HG02623 (cell line): Measurements from ENCODE around the gene WNT11.
"Not testable (repeated sequence)": the region's sequence is repeated elsewhere in the genome, so short reads cannot be mapped to it uniquely, and the experiment has no call there.

Experiments
- ATAC-seq: cut with Tn5 transposase; IDR thresholded peaks from one replicate; pipeline ENCODE4 v1.9.1; 2021; ENCODE audit warnings: moderate library complexity; ENCODE audit not compliant: unreplicated experiment

Gene WNT11

GRCh38 chr11:76203131-76203925 is 3.0 kb downstream of the WNT11 start:
- no peak for ATAC-seq

GRCh38 chr11:76201672-76202412 is 4.5 kb downstream of the WNT11 start:
- ATAC-seq: no peak

- ATAC-seq: no peak
These were observed 5.2 kb downstream of the WNT11 start for GRCh38 chr11:76201056-76201455.

GRCh38 chr11:76200006-76200940 is 6.0 kb downstream of the WNT11 start:
- ATAC-seq: no peak

GRCh38 chr11:76198691-76199090 is 7.6 kb downstream of the WNT11 start:
- ATAC-seq: not testable (repeated sequence)

GRCh38 chr11:76197941-76198640 is 8.2 kb downstream of the WNT11 start:
- ATAC-seq: no peak

- no peak for ATAC-seq
These were observed 9.0 kb downstream of the WNT11 start for GRCh38 chr11:76197332-76197731.

- ATAC-seq: no peak
These were observed 9.5 kb downstream of the WNT11 start for GRCh38 chr11:76196849-76197248.

- no peak for ATAC-seq
These were observed 11.2 kb downstream of the WNT11 start for GRCh38 chr11:76194872-76195668.

- ATAC-seq: no peak
These were observed 13.1 kb downstream of the WNT11 start for GRCh38 chr11:76193219-76193618.

- no peak for ATAC-seq
These were observed 15.9 kb downstream of the WNT11 start for GRCh38 chr11:76190376-76190775.

GRCh38 chr11:76189682-76190081 is 16.6 kb downstream of the WNT11 start:
- ATAC-seq: no peak

- no peak for ATAC-seq
These were observed 17.4 kb downstream of the WNT11 start for GRCh38 chr11:76188873-76189272.

GRCh38 chr11:76186776-76187279 is 19.5 kb downstream of the WNT11 start:
- ATAC-seq: no peak

- no peak for ATAC-seq
These were observed 20.3 kb downstream of the WNT11 start for GRCh38 chr11:76185931-76186401.

- no peak for ATAC-seq
These were observed 20.8 kb downstream of the WNT11 start for GRCh38 chr11:76185511-76185910.

- no peak for ATAC-seq
These were observed 21.7 kb downstream of the WNT11 start for GRCh38 chr11:76184551-76184993.

- ATAC-seq: no peak
These were observed 24.9 kb downstream of the WNT11 start for GRCh38 chr11:76181371-76181770.

- no peak for ATAC-seq
These were observed 27.2 kb downstream of the WNT11 start for GRCh38 chr11:76179147-76179546.
